Transverse colon (tissue), 4 donors: Measurements from ENCODE around the gene XIST.

Source experiments
- EP300 ChIP-seq: sonication (generic); formaldehyde crosslinking; IDR thresholded peaks from one replicate; pipeline ENCODE4 v1.6.1; 2017; ENCODE audit warnings: antibody characterized with exemption, low read depth
- POLR2A ChIP-seq: fragments of 450-650 bp; IDR thresholded peaks from one replicate; pipeline ENCODE4 v1.6.1; 2016; ENCODE audit warnings: antibody characterized with exemption, mild to moderate bottlenecking, moderate library complexity
- POLR2AphosphoS5 ChIP-seq, 3 donors: sonication (generic); formaldehyde crosslinking; IDR thresholded peaks; one replicate each; pipeline ENCODE4 v1.6.1; 2016; ENCODE audit warnings: antibody characterized with exemption in 3 of 3
- TF ChIP-seq, protein P1 (sequence below), 5 experiments: fragments of 200-600 bp in 3 of 5; fragments of 450-650 bp in 2 of 5; sonication (generic) in 3 of 5; IDR thresholded peaks; 1 replicate in 2 of 5; 2 replicates in 3 of 5; pipeline ENCODE4 v1.5.1; 2016 to 2017; ENCODE audit warnings: antibody characterized with exemption in 5 of 5, inconsistent platforms in 3 of 5, mild to moderate bottlenecking in 2 of 5, moderate library complexity in 1 of 5

DNA sequence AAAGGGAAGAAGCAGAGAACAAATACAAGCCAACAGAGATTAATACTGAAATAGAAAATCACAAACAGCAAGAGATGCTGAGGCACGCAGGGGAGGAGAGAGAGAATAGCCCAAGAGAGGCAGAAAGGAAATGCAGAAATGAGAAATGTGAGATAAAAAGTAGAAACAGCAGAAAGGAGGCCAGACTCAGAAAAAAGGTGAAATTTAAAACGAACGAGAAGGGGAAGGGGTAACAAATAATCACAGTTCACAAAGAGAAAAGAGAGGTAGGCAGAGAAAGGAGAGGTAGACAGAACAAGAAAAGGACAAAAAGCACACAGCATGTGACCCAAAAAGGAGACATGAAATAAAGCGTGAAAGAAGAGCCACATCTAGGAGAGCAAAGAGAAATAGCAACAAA lies 25.1 kb downstream of the XIST start:
- TF ChIP-seq, protein P1, sequence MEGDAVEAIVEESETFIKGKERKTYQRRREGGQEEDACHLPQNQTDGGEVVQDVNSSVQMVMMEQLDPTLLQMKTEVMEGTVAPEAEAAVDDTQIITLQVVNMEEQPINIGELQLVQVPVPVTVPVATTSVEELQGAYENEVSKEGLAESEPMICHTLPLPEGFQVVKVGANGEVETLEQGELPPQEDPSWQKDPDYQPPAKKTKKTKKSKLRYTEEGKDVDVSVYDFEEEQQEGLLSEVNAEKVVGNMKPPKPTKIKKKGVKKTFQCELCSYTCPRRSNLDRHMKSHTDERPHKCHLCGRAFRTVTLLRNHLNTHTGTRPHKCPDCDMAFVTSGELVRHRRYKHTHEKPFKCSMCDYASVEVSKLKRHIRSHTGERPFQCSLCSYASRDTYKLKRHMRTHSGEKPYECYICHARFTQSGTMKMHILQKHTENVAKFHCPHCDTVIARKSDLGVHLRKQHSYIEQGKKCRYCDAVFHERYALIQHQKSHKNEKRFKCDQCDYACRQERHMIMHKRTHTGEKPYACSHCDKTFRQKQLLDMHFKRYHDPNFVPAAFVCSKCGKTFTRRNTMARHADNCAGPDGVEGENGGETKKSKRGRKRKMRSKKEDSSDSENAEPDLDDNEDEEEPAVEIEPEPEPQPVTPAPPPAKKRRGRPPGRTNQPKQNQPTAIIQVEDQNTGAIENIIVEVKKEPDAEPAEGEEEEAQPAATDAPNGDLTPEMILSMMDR (IDR thresholded peaks at IDR 0.05): no peak
- no peak for TF ChIP-seq POLR2A
- no peak for TF ChIP-seq EP300
- no peak for TF ChIP-seq POLR2AphosphoS5 (IDR thresholded peaks at IDR 0.05)
